GOT3 (cell line): ENCODE data around the gene LONP2.
"Not testable (repeated sequence)": the region's sequence is repeated elsewhere in the genome, so short reads cannot be mapped to it uniquely, and the experiment has no call there.

Experiments used
- DNase-seq: peaks from one replicate; lab custom pipeline; 2025; ENCODE audit warnings: mixed read lengths; lab: John Stamatoyannopoulos, UW

The LONP2 gene

GRCh38 chr16:48395375-48395774, 151.3 kb downstream of the LONP2 start:
- DNase-seq, result no peak

- DNase-seq, result not testable (repeated sequence)
Observed at GRCh38 chr16:48402547-48402946, 158.4 kb downstream of the LONP2 start.

- DNase-seq, result no peak
Observed at GRCh38 chr16:48405153-48405552, 161.1 kb downstream of the LONP2 start.

- no peak for DNase-seq
Observed at GRCh38 chr16:48405907-48406306, 161.8 kb downstream of the LONP2 start.
